ENCODE results near the gene FGFBP3.

GRCh38 chr10:91955114-91955513, 45.8 kb upstream of the FGFBP3 start:
- TF ChIP-seq CTCF (IDR thresholded peaks at IDR 0.05) (no peak), POLR2A (IDR thresholded peaks at IDR 0.05) (no peak), POLR2AphosphoS5 (IDR thresholded peaks at IDR 0.05) (no peak)
